SK-N-SH (cell line): ENCODE measurements around the gene TMEM117. TPM values are rescaled to one million over a fixed set of nuclear protein-coding genes. Genes with fewer than 3 reads are reported as not detected.

Experiments
- CTCF ChIA-PET: fragments of 300-600, 350-600 bp; formaldehyde crosslinking; extraction: SDS; loops from one replicate; lab custom pipeline; 2021; lab: Yijun Ruan, JAX
- POLR2A ChIA-PET: fragments of 350-600 bp; sonication (Branson Sonifier 250); formaldehyde crosslinking; extraction: SDS; loops from one replicate; lab custom pipeline; 2020; ENCODE audit warnings: antibody characterized with exemption, inconsistent platforms; lab: Yijun Ruan, JAX
- DNase-seq: peaks from one replicate; pipeline ENCODE4 v3.0.0; 2012
- H2AFZ ChIP-seq: fragments of 200-600 bp; sonication (generic); 2 replicates; pipeline ENCODE4 v1.8.1; 2016; ENCODE audit warnings: antibody characterized with exemption, mild to moderate bottlenecking, low read depth
- H3F3A ChIP-seq: fragments of 200-600 bp; sonication (generic); replicated peaks from 2 replicates; pipeline ENCODE3; 2016; ENCODE audit warnings: antibody characterized with exemption, mild to moderate bottlenecking; ENCODE audit not compliant: insufficient read depth
- H3K27ac ChIP-seq, 2 experiments: fragments of 200-500 bp in 1 of 2; fragments of 200-600 bp in 1 of 2; sonication (Bioruptor generic) in 1 of 2; sonication (generic), shearing (Covaris generic) in 1 of 2; 2 replicates each; pipeline versions ENCODE4 v1.5.1 to v1.6.1; 2014 to 2016; ENCODE audit warnings: low read depth in 2 of 2, inconsistent platforms in 1 of 2, low read length in 1 of 2, mild to moderate bottlenecking in 1 of 2, mixed read lengths in 1 of 2
- H3K27me3 ChIP-seq: fragments of 200-600 bp; sonication (generic), shearing (Covaris generic); 2 replicates; pipeline ENCODE4 v1.6.1; 2016; ENCODE audit warnings: mixed run types; ENCODE audit not compliant: insufficient read depth
- H3K36me3 ChIP-seq, 2 experiments: fragments of 200-500 bp in 1 of 2; fragments of 200-600 bp in 1 of 2; sonication (Bioruptor generic) in 1 of 2; sonication (generic) in 1 of 2; replicated peaks in 1 of 2; 2 replicates each; pipeline versions ENCODE3 to v1.5.1; 2014 to 2016; ENCODE audit warnings: low read length in 1 of 2, mild to moderate bottlenecking in 1 of 2; ENCODE audit not compliant: insufficient read depth in 2 of 2, control insufficient read depth in 1 of 2
- H3K4me1 ChIP-seq, 2 experiments: fragments of 200-500 bp in 1 of 2; fragments of 200-600 bp in 1 of 2; sonication (Bioruptor generic) in 1 of 2; sonication (generic), shearing (Covaris generic) in 1 of 2; 2 replicates each; pipeline versions ENCODE4 v1.5.1 to v1.6.1; 2014 to 2016; ENCODE audit warnings: low read depth in 1 of 2, low read length in 1 of 2, mixed run types in 1 of 2; ENCODE audit not compliant: insufficient read depth in 2 of 2, control insufficient read depth in 1 of 2
- H3K4me2 ChIP-seq: fragments of 200-600 bp; sonication (generic), shearing (Covaris generic); 2 replicates; pipeline ENCODE4 v1.6.1; 2017; ENCODE audit warnings: mixed run types
- H3K4me3 ChIP-seq, 2 experiments: fragments of 200-500 bp in 1 of 2; fragments of 200-600 bp in 1 of 2; sonication (Bioruptor generic) in 1 of 2; sonication (generic), shearing (Covaris generic) in 1 of 2; 2 replicates each; pipeline versions ENCODE4 v1.5.1 to v1.8.1; 2014 to 2016; ENCODE audit warnings: low read depth in 2 of 2, inconsistent platforms in 1 of 2, low read length in 1 of 2, mild to moderate bottlenecking in 1 of 2, mixed read lengths in 1 of 2, moderate library complexity in 1 of 2
- H3K79me2 ChIP-seq: fragments of 200-600 bp; sonication (generic); 2 replicates; pipeline ENCODE4 v1.8.1; 2017; ENCODE audit warnings: mild to moderate bottlenecking; ENCODE audit not compliant: insufficient read depth
- H3K9ac ChIP-seq: fragments of 200-600 bp; sonication (generic); 2 replicates; pipeline ENCODE4 v1.6.1; 2017; ENCODE audit warnings: mixed run types
- H3K9me2 ChIP-seq: fragments of 200-600 bp; sonication (generic); 2 replicates; pipeline ENCODE4 v1.6.1; 2017; ENCODE audit warnings: mixed run types
- H3K9me3 ChIP-seq: fragments of 200-600 bp; sonication (generic); 2 replicates; pipeline ENCODE4 v1.6.1; 2017; ENCODE audit warnings: mixed run types, mild to moderate bottlenecking, moderate library complexity
- H4K20me1 ChIP-seq: fragments of 200-600 bp; sonication (generic); 2 replicates; pipeline ENCODE4 v1.6.1; 2017; ENCODE audit warnings: mild to moderate bottlenecking, mixed run types; ENCODE audit not compliant: insufficient read depth
- CHD2 ChIP-seq: fragments of 150-350 bp; IDR thresholded peaks from 2 replicates; pipeline ENCODE4 v1.6.1; 2018; ENCODE audit warnings: low read length; ENCODE audit not compliant: partially characterized antibody
- ELF1 ChIP-seq: IDR thresholded peaks from 2 replicates; pipeline ENCODE4 v1.4.0; 2012
- EP300 ChIP-seq, 2 experiments: IDR thresholded peaks; 2 replicates each; pipeline versions ENCODE4 v1.4.0 to v1.6.1; 2012; ENCODE audit warnings: borderline replicate concordance in 1 of 2, low read depth in 1 of 2, low read length in 1 of 2
- EZH2phosphoT487 ChIP-seq: fragments of 200-600 bp; sonication (generic); IDR thresholded peaks from 2 replicates; pipeline ENCODE4 v1.6.1; 2017; ENCODE audit warnings: low read depth, mixed run types, mild to moderate bottlenecking, antibody characterized with exemption, moderate library complexity, borderline replicate concordance
- FOSL2 ChIP-seq: IDR thresholded peaks from 2 replicates; pipeline ENCODE4 v1.4.0; 2012; ENCODE audit warnings: low read depth, mild to moderate bottlenecking, moderate library complexity, borderline replicate concordance
- FOXJ3 ChIP-seq: sonication (generic); formaldehyde crosslinking; IDR thresholded peaks from 2 replicates; pipeline ENCODE4 v1.5.1; 2020; ENCODE audit warnings: mild to moderate bottlenecking, missing genetic modification reagents
- GABPA ChIP-seq: IDR thresholded peaks from 2 replicates; pipeline ENCODE4 v1.4.0; 2012; ENCODE audit warnings: low read depth, mild to moderate bottlenecking
- GATA2 ChIP-seq: sonication (generic); formaldehyde crosslinking; IDR thresholded peaks from 2 replicates; pipeline ENCODE4 v1.5.0; 2020; ENCODE audit warnings: mild to moderate bottlenecking, missing genetic modification reagents
- IRF3 ChIP-seq: fragments of 150-350 bp; IDR thresholded peaks from 2 replicates; pipeline ENCODE4 v1.6.1; 2016; ENCODE audit warnings: mild to moderate bottlenecking, low read depth, low read length
- MAX ChIP-seq: IDR thresholded peaks from 2 replicates; pipeline ENCODE4 v1.4.0; 2012; ENCODE audit warnings: low read depth
- PBX3 ChIP-seq: IDR thresholded peaks from 2 replicates; pipeline ENCODE4; 2012
- POLR2AphosphoS5 ChIP-seq: IDR thresholded peaks from 2 replicates; pipeline ENCODE4 v1.6.1; 2012; ENCODE audit warnings: low read depth, low read length
- RAD21 ChIP-seq: IDR thresholded peaks from 2 replicates; pipeline ENCODE4 v1.6.1; 2012; ENCODE audit warnings: mild to moderate bottlenecking, low read length
- REST ChIP-seq: IDR thresholded peaks from 2 replicates; pipeline ENCODE4 v1.6.1; 2012; ENCODE audit warnings: mild to moderate bottlenecking, low read depth, low read length, moderate library complexity
- RFX5 ChIP-seq: IDR thresholded peaks from 2 replicates; pipeline ENCODE4 v1.6.1; 2012; ENCODE audit warnings: mild to moderate bottlenecking, improper control_type of control experiment, low read length
- RXRA ChIP-seq: IDR thresholded peaks from 2 replicates; pipeline ENCODE4 v1.4.0; 2012; ENCODE audit warnings: low read depth, mild to moderate bottlenecking, borderline replicate concordance
- TAF1 ChIP-seq: IDR thresholded peaks from 2 replicates; pipeline ENCODE4 v1.6.1; 2012; ENCODE audit warnings: low read depth, mild to moderate bottlenecking, low read length, moderate library complexity, borderline replicate concordance
- TCF12 ChIP-seq: IDR thresholded peaks from 2 replicates; pipeline ENCODE4 v1.4.0; 2012
- TEAD4 ChIP-seq: IDR thresholded peaks from 2 replicates; pipeline ENCODE4 v1.4.0; 2012; ENCODE audit warnings: mild to moderate bottlenecking, borderline replicate concordance; ENCODE audit not compliant: insufficient read depth
- USF2 ChIP-seq: fragments of 150-350 bp; IDR thresholded peaks from 2 replicates; pipeline ENCODE4 v1.6.1; 2017; ENCODE audit warnings: antibody characterized with exemption, low read length, low read depth, borderline replicate concordance
- WGBS: methylation state at CpG from one replicate; pipeline ENCODE4 v1.1.6; 2017; ENCODE audit warnings: low lambda C conversion rate; 5-methylcytosine and 5-hydroxymethylcytosine counted together
- polyA plus RNA-seq, 3 experiments: library from polyadenylated mRNA; depleted of rRNA; stranded (reverse); fragments of >200 nt; gene quantifications; 2 replicates each; pipeline ENCODE4 v1.2.3, GENCODE V29; 2012

The TMEM117 gene
- polyA plus RNA-seq, 1 of the 3 experiments (the other 2 are of a cell fraction): 0.81 TPM

- no peak overlapping the region for H3K27ac ChIP-seq
- TF ChIP-seq EP300 (IDR thresholded peaks at IDR 0.05; ENCODE audit: borderline replicate concordance in 1 of 2, low read depth in 1 of 2, low read length in 1 of 2) (no peak), REST (no peak), TEAD4 (no peak), TAF1 (no peak), RAD21 (no peak), TCF12 (no peak), MAX (no peak), GATA2 (CRISPR knock-in tag) (no peak), USF2 (no peak), RFX5 (no peak), EZH2phosphoT487 (no peak), RXRA (no peak), FOSL2 (no peak)
- TF ChIP-seq, all 33 proteins: peak for 0
- Histone ChIP-seq H3K9ac (no peak overlapping the region), H3K4me2 (no peak overlapping the region), H3K36me3 (no peaks in the 10 kb centered on the region), H3K4me3 (no peak overlapping the region), H3K79me2 (no peaks in the 10 kb centered on the region), H3K4me1 (peaks cover 0 to 11% of the 10 kb centered on the region in 2 experiments; a peak in 2 of 4 replicates), H2AFZ (no peak overlapping the region), H4K20me1 (no peaks in the 10 kb centered on the region), H3K9me2 (no peaks in the 10 kb centered on the region), H3K27me3 (no peaks in the 10 kb centered on the region), H3K9me3 (no peaks in the 10 kb centered on the region), H3F3A (no peaks in the 10 kb centered on the region)
- ChIA-PET POLR2A (no interaction called here), CTCF (interaction anchor here (0.6 to 0.8 kb wide), 2 partner anchors 62 to 375 kb away, joined by 3 read pairs; no protein-coding TSS in a partner anchor)
- DNase-seq: no peak
- WGBS: 39% methylated on average over 3 of the region's 3 CpGs
Observed at GRCh38 chr12:44379831-44380230, 544.0 kb downstream of the TMEM117 start.

GRCh38 chr12:44380861-44381260 lies 545.0 kb downstream of the TMEM117 start:
- Histone ChIP-seq H3K4me1 (peaks cover 0 to 17% of the 10 kb centered on the region in 2 experiments; a peak in 2 of 4 replicates), H3K4me2 (no peak overlapping the region), H3K9ac (no peak overlapping the region), H3F3A (no peaks in the 10 kb centered on the region), H3K27me3 (no peaks in the 10 kb centered on the region), H3K9me2 (no peaks in the 10 kb centered on the region), H2AFZ (no peak overlapping the region), H3K9me3 (no peaks in the 10 kb centered on the region), H3K4me3 (no peak overlapping the region), H3K79me2 (no peaks in the 10 kb centered on the region), H4K20me1 (no peaks in the 10 kb centered on the region), H3K27ac (no peak overlapping the region), H3K36me3 (no peaks in the 10 kb centered on the region)
- no peak for DNase-seq
- TF ChIP-seq TAF1 (no peak), CHD2 (no peak), IRF3 (no peak), TCF12 (no peak), PBX3 (no peak), RXRA (no peak), ELF1 (no peak), POLR2AphosphoS5 (no peak), TEAD4 (no peak), FOXJ3 (CRISPR knock-in tag) (no peak), GABPA (no peak)
- ChIA-PET POLR2A (no interaction called here), CTCF (interaction anchor here (0.8 kb wide), 1 partner anchor 63 kb away, joined by 3 read pairs; no protein-coding TSS in a partner anchor)
